ENCODE measurements around the gene PCNX3.
"Not testable (repeated sequence)": the region's sequence is repeated elsewhere in the genome, so short reads cannot be mapped to it uniquely, and the experiment has no call there.

Gene PCNX3

DNA sequence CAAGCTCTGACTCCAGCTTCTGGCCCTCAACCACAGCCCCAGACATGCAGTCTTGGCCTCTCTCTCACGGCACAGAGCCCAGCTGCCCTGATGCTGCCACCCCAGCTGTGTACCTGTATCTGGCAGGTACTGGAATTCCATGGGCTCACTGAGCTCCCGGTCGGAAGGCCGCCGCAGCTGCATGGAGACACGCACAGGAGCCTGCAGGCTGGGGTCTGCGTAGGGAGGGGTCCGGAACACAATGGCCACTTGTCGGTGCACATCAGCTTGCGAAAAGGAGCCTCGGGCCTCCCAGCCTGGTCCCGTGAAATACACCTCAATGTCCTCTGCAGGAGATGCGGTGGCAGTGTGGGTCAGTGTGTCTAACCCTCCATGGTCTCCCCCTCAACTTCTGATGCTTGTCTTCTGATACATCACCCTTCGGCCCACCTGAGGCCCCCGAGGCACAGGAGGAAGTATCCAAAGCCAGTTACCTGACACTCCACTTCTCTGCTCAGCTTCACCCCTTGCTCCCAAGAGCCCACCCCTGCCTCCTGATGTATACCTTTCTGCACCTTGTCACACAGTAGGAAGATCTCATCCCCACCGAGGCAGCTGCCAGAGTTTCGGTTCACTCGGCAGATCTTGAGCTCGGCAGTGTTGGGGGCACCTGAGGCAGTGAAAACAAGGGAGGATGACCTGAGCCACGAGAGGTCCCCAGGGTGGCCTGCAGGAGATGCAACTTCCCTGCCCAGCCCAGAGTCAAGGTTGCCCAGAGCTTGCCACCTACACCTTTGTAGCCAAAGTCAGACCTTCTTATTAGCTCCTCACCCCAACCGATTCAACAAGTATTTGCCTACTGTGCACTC lies 42.8 kb downstream of the PCNX3 start:
- no peak for DNase-seq

DNA sequence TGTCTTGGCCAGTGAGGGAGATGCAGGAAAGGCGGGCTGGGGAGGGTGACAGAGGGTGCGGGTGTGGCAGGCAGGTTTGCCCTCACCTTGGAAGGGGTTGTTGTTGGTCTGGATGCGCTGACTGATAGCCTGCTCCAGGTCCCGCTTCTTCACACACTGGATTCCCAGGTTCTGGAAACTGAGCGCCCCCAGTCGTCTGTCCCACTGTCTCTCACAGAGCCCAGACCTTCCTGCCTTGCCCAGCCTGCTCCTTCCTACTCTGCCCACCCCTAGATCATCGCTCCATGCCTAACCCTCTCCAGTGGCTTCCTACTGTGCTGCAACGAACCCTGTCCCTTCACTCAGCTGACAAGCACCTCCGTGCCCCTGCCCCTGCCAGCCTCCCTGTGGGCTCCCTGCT lies 44.5 kb downstream of the PCNX3 start:
- no peak for DNase-seq

DNA sequence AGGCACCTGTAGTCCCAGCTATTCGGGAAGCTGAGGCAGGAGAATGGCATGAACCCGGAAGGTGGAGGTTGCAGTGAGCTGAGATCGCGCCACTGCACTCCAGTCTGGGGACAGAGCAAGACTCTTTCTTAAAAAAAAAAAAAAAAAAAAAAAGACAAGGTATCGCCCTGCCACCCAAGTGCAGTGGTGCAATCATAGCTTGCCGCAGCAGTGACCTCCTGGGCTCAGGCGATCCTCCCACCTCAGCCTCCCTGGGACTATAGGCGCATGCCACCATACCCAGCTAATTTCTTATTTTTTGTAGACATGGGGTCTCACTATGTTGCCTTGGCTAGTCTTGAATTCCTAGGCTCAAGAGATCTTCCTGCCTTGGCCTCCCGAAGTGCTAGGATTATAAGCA lies 45.3 kb downstream of the PCNX3 start:
- DNase-seq, result not testable (repeated sequence)

DNA sequence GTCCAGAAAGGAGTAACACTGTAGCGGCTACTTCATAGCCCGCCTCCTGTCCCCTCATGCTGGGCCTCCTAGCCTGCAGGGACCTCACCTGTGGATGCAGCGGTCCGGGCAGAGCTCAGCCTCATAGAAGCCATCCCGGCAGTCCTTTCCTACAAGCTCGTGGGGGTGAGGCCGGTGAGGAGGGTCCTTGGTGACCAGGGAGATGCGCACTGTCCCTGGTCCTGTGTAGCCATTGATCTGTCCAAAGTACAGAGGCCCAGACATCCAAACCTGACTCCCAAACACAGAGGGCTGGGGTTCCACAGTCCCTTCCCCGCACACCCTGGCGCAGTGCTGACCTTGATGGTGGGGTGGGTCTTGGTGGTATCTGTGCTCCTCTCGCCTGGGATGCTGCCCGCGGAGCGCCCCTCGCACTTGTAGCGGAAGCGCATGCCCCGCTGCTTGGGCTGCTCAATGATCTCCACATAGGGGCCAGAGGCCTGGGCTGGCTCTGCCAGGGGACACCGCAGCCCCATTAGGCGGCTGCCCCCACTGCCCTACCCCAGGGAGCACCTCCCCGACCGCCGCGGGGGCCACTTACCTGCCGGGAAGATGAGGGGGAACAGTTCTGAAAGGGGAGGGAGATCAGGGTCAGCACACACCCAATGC lies 46.1 kb downstream of the PCNX3 start:
- no peak for DNase-seq

DNA sequence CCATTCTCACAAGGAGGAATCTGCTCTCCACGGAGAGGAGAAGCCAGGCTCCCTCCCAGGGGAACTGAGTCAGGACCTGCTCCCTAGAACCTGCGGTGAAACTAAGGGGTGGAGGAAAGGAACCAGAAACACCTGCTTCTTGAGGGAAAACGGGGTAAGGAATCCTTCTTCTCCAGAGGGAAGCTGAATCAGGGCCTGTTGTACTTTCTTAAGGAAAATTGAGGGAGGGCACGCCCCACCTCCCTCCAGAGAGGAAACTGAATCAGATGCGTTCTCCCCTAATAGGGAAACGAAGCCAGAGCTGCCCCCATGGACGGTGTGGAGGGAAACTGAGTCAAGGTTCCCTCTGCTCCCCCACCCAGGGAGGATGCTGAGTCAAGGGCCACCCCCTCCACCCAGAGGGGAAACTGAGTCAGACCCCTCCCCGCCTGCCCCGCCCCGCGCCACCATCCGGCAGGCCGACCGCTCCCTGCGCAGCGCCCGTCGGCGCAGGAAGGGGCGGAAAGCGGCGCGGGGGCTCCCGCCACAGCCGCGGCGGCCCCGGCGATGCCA lies 46.7 kb downstream of the PCNX3 start:
- DNase-seq, result no peak

DNA sequence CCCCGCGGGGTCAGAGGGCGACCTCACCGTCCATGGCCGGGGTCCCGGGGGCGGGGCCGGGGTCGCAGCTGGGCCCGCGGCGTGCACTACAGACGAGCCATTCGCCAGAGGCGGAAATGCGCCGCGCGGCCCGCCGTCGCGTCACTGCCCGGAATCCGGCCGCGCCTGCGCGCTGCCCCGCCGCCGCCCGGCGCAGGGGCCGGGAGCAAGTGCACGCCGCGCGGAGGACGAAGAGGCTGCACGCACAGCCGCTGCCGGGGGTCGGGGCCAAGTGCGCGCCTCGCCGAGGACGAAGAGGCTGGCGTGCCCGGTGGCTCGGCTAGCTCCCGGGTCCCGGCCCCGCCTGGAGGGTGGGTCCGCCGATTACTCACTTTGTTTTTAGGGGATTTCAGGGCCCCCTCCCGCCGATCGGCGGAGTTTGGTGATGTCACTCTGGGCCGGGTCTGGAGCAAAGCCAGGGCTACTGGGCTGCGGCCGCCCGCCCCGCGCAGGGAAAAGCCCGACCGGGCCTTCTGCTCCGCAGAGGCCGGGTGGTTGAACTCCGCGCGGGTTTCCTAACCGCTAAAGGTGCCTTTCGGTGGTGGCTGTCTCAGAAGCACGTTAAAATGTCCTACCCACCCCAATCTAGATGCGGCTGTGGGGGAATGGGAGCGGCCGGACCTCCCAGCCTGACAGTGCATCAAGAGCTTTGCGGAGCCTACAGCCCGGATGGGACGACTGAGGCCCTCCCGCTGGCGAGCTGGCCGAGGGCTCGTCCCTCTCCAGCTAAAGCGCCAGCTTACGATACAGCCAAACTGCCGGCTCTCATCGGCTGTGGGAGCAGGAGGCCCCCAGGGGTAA lies 47.4 kb downstream of the PCNX3 start, which contains the start of gene RELA:
Gene RELA, minus strand, starts transcription at position 118 of the 840 bp plus-strand sequence. Its CDS starts 84 bp downstream, at position 34.
- peak; percentile 91 for DNase-seq

DNA sequence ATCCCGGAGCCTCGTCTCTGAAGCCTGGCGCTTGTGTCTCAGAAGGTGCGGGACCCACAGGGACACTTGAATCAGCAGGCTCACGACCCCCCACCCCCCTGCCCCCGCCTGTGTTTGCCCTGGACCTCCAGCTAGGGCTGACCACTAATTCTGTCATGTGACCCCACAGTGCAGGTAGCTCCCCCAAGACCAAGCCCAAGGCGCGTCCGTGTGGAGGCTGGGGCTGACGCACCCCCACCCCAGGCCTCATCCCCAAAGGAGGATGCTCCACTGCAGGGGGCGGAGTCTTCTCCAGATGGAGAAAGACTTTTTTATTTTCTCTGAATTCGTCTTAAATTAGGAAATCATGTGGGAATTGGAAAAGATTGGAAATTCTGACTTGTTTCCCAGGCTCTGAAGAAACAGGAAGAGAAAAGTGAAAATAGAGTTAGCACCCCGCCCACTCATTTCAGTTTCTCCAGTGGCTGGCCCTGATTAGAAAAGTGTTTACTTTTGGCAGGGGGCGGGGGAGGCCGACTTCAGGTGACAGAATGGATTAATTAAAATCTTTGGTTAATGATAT lies 48.1 kb downstream of the PCNX3 start:
- peak; percentile 60 for DNase-seq

DNA sequence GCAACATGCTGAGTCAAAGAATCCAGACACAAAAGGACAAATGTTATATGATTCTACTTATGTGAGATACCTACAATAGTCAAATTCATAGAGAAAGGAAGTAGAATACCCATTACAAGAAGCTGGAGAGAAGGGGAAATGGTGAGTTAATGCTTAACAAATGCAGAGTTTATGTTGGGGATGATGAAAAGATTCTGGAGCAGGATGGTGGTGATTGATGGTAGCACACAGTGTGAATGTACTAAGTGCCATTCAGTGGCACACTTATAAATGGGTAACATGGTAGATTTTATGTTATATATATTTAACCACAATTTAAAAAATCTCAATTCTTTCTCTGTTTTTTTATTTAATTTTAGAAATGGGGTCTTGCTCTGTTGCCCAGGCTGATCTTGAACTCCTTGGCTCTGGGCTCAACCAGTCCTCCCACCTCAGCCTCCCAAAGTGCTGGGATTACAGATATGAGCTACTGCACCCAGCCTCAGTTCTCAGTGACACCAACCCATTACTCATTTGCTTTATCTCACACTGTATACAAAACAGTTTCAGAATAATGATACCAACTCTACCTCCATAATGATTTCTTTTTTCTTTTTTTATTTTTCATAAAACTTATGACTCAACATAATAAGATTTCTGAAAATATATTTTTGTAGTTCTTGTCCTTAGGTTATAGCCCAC lies 56.7 kb downstream of the PCNX3 start:
- no peak for DNase-seq

DNA sequence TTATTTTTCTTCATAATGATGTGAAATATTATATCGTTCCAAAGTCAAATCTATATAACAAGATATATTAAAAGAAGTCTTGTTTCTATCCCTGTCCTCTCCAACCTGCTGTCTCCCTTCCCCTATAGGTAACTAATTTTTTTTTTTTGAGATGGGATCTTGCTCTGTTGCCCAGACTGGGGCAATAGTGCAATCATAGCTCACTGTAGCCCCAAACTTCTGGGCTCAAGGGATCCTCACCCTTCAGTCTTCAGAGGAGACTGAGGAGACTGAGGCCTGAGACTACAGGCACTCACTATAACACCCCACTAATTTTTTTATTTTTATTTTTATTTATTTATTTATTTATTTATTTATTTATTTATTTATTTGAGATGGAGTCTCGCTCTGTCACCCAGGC lies 57.4 kb downstream of the PCNX3 start:
- no peak for DNase-seq

DNA sequence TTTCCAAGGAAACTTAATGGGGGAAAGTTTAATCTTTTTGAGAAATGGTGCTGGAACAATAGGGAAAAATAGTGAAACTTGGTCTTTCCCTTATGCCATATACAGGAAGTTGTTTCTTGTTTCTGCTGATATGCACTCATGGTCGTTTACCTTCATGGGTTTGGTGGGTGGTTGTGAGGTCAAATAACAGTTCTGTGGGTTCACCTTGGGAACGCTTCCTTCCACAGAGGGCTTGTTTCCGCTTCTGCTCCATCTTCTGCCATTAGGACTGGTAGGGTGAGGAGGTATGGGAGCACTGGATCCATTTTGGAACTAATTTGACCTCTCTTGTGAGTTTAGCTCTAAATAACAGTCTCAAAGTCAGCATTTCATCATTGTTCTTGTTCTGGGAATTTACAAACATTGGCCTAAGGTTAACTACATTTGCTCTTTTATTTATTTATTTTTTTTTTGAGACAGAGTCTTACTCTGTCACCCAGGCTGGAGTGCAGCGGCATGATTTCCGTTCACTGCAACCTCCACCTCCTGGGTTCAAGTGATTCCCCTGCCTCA lies 64.7 kb downstream of the PCNX3 start:
- DNase-seq, result no peak

DNA sequence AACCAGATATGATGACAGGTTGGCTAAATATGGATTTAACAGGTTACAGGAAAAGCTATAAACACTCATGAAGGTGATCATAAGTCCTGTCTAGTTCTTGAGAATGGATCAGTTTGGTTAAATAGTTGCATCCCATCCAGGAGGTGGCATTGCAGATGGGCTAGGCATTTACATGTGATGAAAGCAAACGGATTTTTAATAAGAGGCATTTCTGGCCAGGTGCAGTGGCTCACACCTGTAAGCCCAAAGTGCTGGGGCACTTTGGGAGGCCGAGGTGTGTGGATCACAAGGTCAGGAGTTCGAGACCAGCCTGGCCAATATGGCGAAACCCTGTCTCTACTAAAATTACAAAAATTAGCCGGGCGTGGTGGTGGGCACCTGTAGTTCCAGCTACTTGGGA lies 67.9 kb downstream of the PCNX3 start:
- not testable (repeated sequence) for DNase-seq

DNA sequence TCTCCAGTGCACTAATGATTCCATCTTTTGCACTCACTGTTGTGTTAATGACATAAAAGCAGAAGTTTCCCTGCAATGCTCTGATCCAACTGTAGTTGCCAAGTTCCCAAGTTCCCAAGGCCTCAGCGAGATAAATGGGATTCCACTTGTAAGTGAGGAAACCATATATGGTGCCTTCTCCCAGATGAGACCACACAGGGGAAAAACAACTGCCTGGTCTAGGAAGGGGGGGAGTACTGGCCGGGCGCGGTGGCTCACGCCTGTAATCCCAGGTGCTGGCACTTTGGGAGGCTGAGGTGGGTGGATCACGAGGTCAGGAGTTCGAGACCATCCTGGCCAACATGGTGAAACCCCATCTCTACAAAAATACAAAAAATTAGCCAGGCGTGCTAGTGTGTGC lies 70.4 kb downstream of the PCNX3 start:
- no peak for DNase-seq

Data from activated naive CD4-positive, alpha-beta T cell treated with Interleukin-2 at 50 U/mL for 16 hours (primary cell).